GM12873 (cell line): ENCODE measurements around the gene NOLC1.

ENCODE experiments used
- CTCF ChIP-seq: IDR thresholded peaks from 2 replicates; pipeline ENCODE4 v1.5.1; 2012; ENCODE audit warnings: low read depth, mild to moderate bottlenecking, moderate library complexity, low read length, control low read depth; ENCODE audit not compliant: insufficient read depth; ENCODE audit errors: missing control alignments

NOLC1 gene

GRCh38 chr10:102113261-102113955, 38.8 kb upstream of the NOLC1 start:
- TF ChIP-seq CTCF = no peak

- TF ChIP-seq CTCF = no peak
Measured at GRCh38 chr10:102113956-102114857, 38.0 kb upstream of the NOLC1 start.

GRCh38 chr10:102114861-102115618, 37.1 kb upstream of the NOLC1 start:
- no peak for TF ChIP-seq CTCF

- no peak for TF ChIP-seq CTCF
Measured at GRCh38 chr10:102115775-102116174, 36.4 kb upstream of the NOLC1 start.

- TF ChIP-seq CTCF = no peak
Measured at GRCh38 chr10:102116656-102117055, 35.5 kb upstream of the NOLC1 start.

GRCh38 chr10:102117391-102118159, 34.6 kb upstream of the NOLC1 start:
- peak; percentile 30 for TF ChIP-seq CTCF

- TF ChIP-seq CTCF = no peak
Measured at GRCh38 chr10:102118867-102119266, 33.3 kb upstream of the NOLC1 start.
